CD14-positive monocyte (primary cell): Measurements from ENCODE around the gene NUDT1. TPM values are rescaled to one million over a fixed set of nuclear protein-coding genes. Genes with fewer than 3 reads are reported as not detected.

Source experiments
- DNase-seq, 3 donors: peaks; one replicate each; pipeline ENCODE4 v3.0.0-alpha.2; 2011 to 2022
- H2AFZ ChIP-seq: 2 replicates; pipeline ENCODE4 v1.6.0; 2012; ENCODE audit warnings: mild to moderate bottlenecking, low read depth, low read length, inconsistent platforms; ENCODE audit not compliant: insufficient read depth, poor library complexity, severe bottlenecking
- H3K27ac ChIP-seq, 2 donors: 1 replicate in 1 of 2; 2 replicates in 1 of 2; pipeline ENCODE4 v1.5.1; 2012 to 2013; ENCODE audit warnings: low read length in 2 of 2, control low read depth in 1 of 2, inconsistent platforms in 1 of 2, low read depth in 1 of 2, mild to moderate bottlenecking in 1 of 2
- H3K27me3 ChIP-seq, 2 donors: one replicate each; pipeline versions ENCODE4 v1.6.0 to v1.6.1; 2011 to 2013; ENCODE audit warnings: low read length in 2 of 2; ENCODE audit not compliant: control insufficient read depth in 2 of 2, insufficient read depth in 2 of 2
- H3K36me3 ChIP-seq, 2 donors: replicated peaks in 1 of 2; 1 replicate in 1 of 2; 2 replicates in 1 of 2; pipeline versions ENCODE4 v1.5.1 to v1.6.1; 2012 to 2013; ENCODE audit warnings: low read length in 2 of 2, control low read depth in 1 of 2, inconsistent platforms in 1 of 2, mild to moderate bottlenecking in 1 of 2; ENCODE audit not compliant: insufficient read depth in 2 of 2, control insufficient read depth in 1 of 2
- H3K4me1 ChIP-seq, 2 donors: 1 replicate in 1 of 2; 2 replicates in 1 of 2; pipeline versions ENCODE4 v1.5.1 to v1.6.1; 2012 to 2013; ENCODE audit warnings: low read length in 2 of 2, control low read depth in 1 of 2, inconsistent platforms in 1 of 2, mild to moderate bottlenecking in 1 of 2, moderate library complexity in 1 of 2; ENCODE audit not compliant: insufficient read depth in 2 of 2, control insufficient read depth in 1 of 2
- H3K4me2 ChIP-seq: replicated peaks from 2 replicates; pipeline ENCODE3; 2012; ENCODE audit warnings: low read length, moderate library complexity, mild to moderate bottlenecking; ENCODE audit not compliant: poor library complexity, severe bottlenecking; ENCODE audit errors: extremely low read depth
- H3K4me3 ChIP-seq, 3 experiments: fragments of 200-600 bp in 1 of 3; sonication (generic) in 1 of 3; replicated peaks in 1 of 3; 1 replicate in 2 of 3; 2 replicates in 1 of 3; pipeline ENCODE4 v1.5.1; 2011 to 2013; ENCODE audit warnings: low read length in 3 of 3, mild to moderate bottlenecking in 3 of 3, control low read depth in 2 of 3, low read depth in 2 of 3, inconsistent platforms in 1 of 3, moderate library complexity in 1 of 3
- H3K79me2 ChIP-seq: 2 replicates; pipeline ENCODE4 v1.6.0; 2012; ENCODE audit warnings: mild to moderate bottlenecking, control low read depth, inconsistent platforms, low read length, moderate library complexity; ENCODE audit not compliant: insufficient read depth
- H3K9ac ChIP-seq: 2 replicates; pipeline ENCODE4 v1.6.0; 2017; ENCODE audit warnings: low read length, mild to moderate bottlenecking; ENCODE audit not compliant: insufficient read depth, poor library complexity, severe bottlenecking
- H3K9me3 ChIP-seq, 2 donors: replicated peaks in 1 of 2; 1 replicate in 1 of 2; 2 replicates in 1 of 2; pipeline versions ENCODE4 v1.5.1 to v1.6.1; 2012 to 2013; ENCODE audit warnings: low read length in 2 of 2, control low read depth in 1 of 2; ENCODE audit not compliant: control insufficient read depth in 1 of 2, insufficient read depth in 1 of 2
- H4K20me1 ChIP-seq: 2 replicates; pipeline ENCODE4 v1.6.0; 2012; ENCODE audit warnings: mild to moderate bottlenecking, low read length, control low read depth, moderate library complexity; ENCODE audit not compliant: insufficient read depth
- H3K27ac Mint-ChIP-seq, 7 donors: one replicate each; pipeline ENCODE4 v1.8.0; 2020; ENCODE audit warnings: mild to moderate bottlenecking in 7 of 7, mixed read lengths in 7 of 7, moderate library complexity in 6 of 7, inconsistent platforms in 2 of 7
- H3K27me3 Mint-ChIP-seq, 3 donors: one replicate each; pipeline ENCODE4 v1.8.0; 2021 to 2022; ENCODE audit warnings: low read depth in 3 of 3, mild to moderate bottlenecking in 3 of 3, mixed read lengths in 3 of 3, moderate library complexity in 3 of 3, inconsistent platforms in 1 of 3
- H3K36me3 Mint-ChIP-seq, 2 donors: one replicate each; pipeline ENCODE4 v1.8.0; 2020; ENCODE audit warnings: mixed read lengths in 2 of 2, inconsistent platforms in 1 of 2, mild to moderate bottlenecking in 1 of 2
- H3K4me1 Mint-ChIP-seq: one replicate; pipeline ENCODE4 v1.8.0; 2020; ENCODE audit warnings: mild to moderate bottlenecking, mixed read lengths
- H3K4me3 Mint-ChIP-seq, 2 donors: one replicate each; pipeline ENCODE4 v1.8.0; 2020; ENCODE audit warnings: mild to moderate bottlenecking in 2 of 2, mixed read lengths in 2 of 2, moderate library complexity in 1 of 2
- H3K9me3 Mint-ChIP-seq, 7 donors: one replicate each; pipeline ENCODE4 v1.8.0; 2020 to 2022; ENCODE audit warnings: mixed read lengths in 7 of 7, mild to moderate bottlenecking in 6 of 7, moderate library complexity in 6 of 7, inconsistent platforms in 2 of 7
- WGBS: methylation state at CpG from one replicate; pipeline ENCODE4 v1.1.5; 2013; ENCODE audit warnings: missing lambda C conversion rate; ENCODE audit not compliant: insufficient coverage; 5-methylcytosine and 5-hydroxymethylcytosine counted together
- intact Hi-C, 2 donors: fragments of 100-400 bp; cut with micrococcal nuclease; formaldehyde crosslinking; loops; one replicate each; pipeline versions ENCODE4 v1.15.0 to v1.15.1; 2023
- polyA plus RNA-seq, 3 donors: library from polyadenylated mRNA; depleted of rRNA in 1 of 3; unstranded in 2 of 3; stranded (reverse) in 1 of 3; fragments of 300-500 nt in 2 of 3; fragments of >200 nt in 1 of 3; fragmentation: Illumina TruSeq in 2 of 3; gene quantifications; 1 replicate in 2 of 3; 2 replicates in 1 of 3; pipeline ENCODE4 v1.2.3, GENCODE V29; 2012 to 2021
- TF ChIP-seq, protein P1 (sequence below): fragments of 200-600 bp; IDR thresholded peaks from one replicate; pipeline ENCODE4 v1.8.0; 2022; ENCODE audit warnings: antibody characterized with exemption, mild to moderate bottlenecking

Gene NUDT1
- polyA plus RNA-seq, 3 donors: 19.6 to 42.6 (median 40.8) TPM

DNA sequence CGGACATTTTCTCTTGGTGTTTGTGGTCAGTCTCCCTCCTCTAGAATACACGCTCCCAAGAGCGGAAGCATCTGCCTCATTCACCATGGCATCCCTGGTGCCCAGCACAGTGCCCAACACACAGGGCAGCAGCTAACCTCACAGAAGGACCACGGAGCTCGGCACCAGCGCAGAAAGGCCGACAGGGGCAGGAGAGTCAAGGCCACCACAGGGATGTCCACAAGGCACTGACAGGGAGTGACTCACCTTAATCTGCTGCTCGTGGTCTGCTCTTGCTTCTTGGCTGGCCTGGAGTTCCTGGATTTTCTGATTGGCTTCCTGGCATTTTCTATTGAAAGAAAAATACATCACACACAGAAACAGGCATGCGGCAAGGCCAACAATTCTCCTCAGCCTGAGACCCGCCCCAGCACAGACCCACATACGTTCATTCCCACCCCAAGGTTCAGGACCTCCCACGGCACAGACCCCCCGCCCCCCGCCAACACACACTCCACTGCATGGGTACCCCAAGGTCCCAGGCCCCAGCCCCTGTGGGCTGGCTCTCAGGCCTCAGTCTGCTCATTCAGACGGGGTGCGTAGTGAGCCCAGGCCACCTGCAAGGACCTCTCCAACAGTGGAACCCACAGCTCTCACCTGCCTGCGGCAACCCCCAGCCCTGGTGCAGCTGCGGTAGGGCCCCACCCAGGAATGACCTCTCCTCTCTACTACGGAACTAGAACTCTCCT lies 24.1 kb upstream of the NUDT1 start:
- peaks cover 0 to 3% (median 0%) of the 10 kb centered on the region in 3 donors for H3K27me3 Mint-ChIP-seq
- peaks cover 0 to 2% (median 0%) of the 10 kb centered on the region in 7 donors for H3K9me3 Mint-ChIP-seq
- intact Hi-C loops: no loop called here
- Histone ChIP-seq H2AFZ (no peak overlapping the region), H3K4me3 (no peak overlapping the region), H3K79me2 (no peaks in the 10 kb centered on the region), H3K27me3 (no peaks in the 10 kb centered on the region), H3K4me2 (no peak overlapping the region), H3K9me3 (no peaks in the 10 kb centered on the region), H3K36me3 (peaks cover 86 to 100% of the 10 kb centered on the region in 2 donors), H3K4me1 (no peaks in the 10 kb centered on the region), H3K27ac (no peak overlapping the region), H4K20me1 (peaks cover 9% of the 10 kb centered on the region), H3K9ac (no peak overlapping the region)
- no peak for DNase-seq
- WGBS: 96% methylated on average over 17 of the region's 19 CpGs
- TF ChIP-seq, protein P1, sequence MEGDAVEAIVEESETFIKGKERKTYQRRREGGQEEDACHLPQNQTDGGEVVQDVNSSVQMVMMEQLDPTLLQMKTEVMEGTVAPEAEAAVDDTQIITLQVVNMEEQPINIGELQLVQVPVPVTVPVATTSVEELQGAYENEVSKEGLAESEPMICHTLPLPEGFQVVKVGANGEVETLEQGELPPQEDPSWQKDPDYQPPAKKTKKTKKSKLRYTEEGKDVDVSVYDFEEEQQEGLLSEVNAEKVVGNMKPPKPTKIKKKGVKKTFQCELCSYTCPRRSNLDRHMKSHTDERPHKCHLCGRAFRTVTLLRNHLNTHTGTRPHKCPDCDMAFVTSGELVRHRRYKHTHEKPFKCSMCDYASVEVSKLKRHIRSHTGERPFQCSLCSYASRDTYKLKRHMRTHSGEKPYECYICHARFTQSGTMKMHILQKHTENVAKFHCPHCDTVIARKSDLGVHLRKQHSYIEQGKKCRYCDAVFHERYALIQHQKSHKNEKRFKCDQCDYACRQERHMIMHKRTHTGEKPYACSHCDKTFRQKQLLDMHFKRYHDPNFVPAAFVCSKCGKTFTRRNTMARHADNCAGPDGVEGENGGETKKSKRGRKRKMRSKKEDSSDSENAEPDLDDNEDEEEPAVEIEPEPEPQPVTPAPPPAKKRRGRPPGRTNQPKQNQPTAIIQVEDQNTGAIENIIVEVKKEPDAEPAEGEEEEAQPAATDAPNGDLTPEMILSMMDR: no peak
- H3K4me3 Mint-ChIP-seq: no peak overlapping the region
- no peaks in the 10 kb centered on the region for H3K4me1 Mint-ChIP-seq
- H3K27ac Mint-ChIP-seq: peak overlapping the region in 1 of 7 donors; percentile 50
- peaks cover 90 to 98% of the 10 kb centered on the region in 2 donors for H3K36me3 Mint-ChIP-seq

DNA sequence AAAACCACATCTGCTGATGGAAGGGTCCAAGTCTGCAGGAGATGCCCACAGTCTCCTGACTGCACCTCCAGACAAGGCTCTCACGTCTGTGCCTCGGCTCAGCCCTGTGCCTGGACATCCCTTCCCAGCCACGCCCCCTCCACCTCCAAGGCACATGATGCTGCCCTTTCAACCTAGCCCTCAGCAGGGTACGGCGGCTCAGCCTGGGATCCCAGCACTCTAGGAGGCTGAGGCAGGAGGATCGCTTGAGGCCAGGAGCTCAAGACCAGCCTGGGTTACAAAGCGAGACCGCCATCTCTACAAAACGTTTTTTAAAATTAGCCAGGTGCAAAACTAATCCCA lies 23.6 kb upstream of the NUDT1 start:
- Histone ChIP-seq H3K79me2 (no peaks in the 10 kb centered on the region), H3K27ac (no peak overlapping the region), H3K4me3 (no peak overlapping the region), H3K4me1 (no peaks in the 10 kb centered on the region), H3K9ac (no peak overlapping the region), H3K9me3 (no peaks in the 10 kb centered on the region), H3K4me2 (no peak overlapping the region), H3K36me3 (peaks cover 86 to 100% of the 10 kb centered on the region in 2 donors), H2AFZ (no peak overlapping the region), H3K27me3 (no peaks in the 10 kb centered on the region), H4K20me1 (peaks cover 9% of the 10 kb centered on the region)
- no peak overlapping the region for H3K4me3 Mint-ChIP-seq
- no peaks in the 10 kb centered on the region for H3K4me1 Mint-ChIP-seq
- intact Hi-C loops: no loop called here
- TF ChIP-seq, protein P1: no peak
- peaks cover 0 to 2% (median 0%) of the 10 kb centered on the region in 7 donors for H3K9me3 Mint-ChIP-seq
- peaks cover 90 to 98% of the 10 kb centered on the region in 2 donors for H3K36me3 Mint-ChIP-seq
- no peak overlapping the region for H3K27ac Mint-ChIP-seq
- WGBS: 99% methylated on average over 8 of the region's 9 CpGs
- peaks cover 0 to 3% (median 0%) of the 10 kb centered on the region in 3 donors for H3K27me3 Mint-ChIP-seq
- DNase-seq: no peak
